A204.1 (cell line): ENCODE data around the gene ADGRG1.

Experiments
- FAIRE-seq: peaks from 2 replicates; lab custom pipeline; 2012; peaks lifted over from hg19 to GRCh38; lab: Jason Lieb, UNC

ADGRG1 gene

GRCh38 chr16:57606147-57606846, 22.1 kb upstream of the ADGRG1 start:
- no peak for FAIRE-seq

GRCh38 chr16:57606847-57607501, 21.5 kb upstream of the ADGRG1 start:
- no peak for FAIRE-seq

- no peak for FAIRE-seq
Measured at GRCh38 chr16:57607676-57608461, 20.6 kb upstream of the ADGRG1 start.

GRCh38 chr16:57608462-57609113, 19.8 kb upstream of the ADGRG1 start:
- FAIRE-seq, result no peak

DNA sequence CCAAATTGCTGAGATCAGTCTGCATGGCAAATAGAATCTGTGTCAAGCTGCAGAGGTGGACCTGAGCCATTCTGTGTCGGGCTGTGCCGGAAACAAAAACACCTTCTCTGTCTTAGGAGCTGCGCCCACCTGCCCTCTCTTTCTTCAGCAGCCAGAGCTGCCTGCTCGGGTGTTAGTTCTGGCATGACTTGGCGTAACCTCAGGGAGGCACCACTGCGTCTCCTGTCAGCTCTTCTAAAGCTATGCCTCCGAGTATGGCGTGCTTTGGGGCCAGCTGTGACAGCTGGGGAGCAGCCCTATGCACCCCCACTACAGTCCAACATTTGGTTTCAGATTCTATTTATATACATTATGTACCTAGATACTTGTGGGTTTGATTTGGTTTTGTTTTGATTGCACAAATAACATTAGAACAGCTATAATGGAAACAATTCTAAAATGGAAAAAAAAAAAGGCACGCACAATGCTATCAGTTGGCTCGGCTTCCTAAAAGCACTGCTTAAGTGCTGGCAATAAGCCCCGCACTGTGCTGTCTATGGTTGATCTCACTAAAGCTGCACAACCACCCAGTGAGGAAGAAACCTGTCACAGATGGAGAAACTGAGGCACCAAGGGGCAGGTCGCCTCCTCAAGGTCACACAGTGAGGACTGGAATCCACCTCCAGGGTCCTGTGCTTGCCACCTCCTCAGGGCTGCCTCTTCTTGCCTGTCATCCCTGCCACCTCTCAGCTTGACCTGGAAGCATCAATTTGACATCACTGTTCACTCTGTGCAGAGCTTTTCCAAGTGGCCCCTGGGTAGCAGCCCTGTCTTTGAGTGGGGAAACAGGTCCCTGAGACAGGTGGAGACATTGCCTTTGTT, 18.7 kb upstream of the ADGRG1 start:
- FAIRE-seq, result no peak

DNA sequence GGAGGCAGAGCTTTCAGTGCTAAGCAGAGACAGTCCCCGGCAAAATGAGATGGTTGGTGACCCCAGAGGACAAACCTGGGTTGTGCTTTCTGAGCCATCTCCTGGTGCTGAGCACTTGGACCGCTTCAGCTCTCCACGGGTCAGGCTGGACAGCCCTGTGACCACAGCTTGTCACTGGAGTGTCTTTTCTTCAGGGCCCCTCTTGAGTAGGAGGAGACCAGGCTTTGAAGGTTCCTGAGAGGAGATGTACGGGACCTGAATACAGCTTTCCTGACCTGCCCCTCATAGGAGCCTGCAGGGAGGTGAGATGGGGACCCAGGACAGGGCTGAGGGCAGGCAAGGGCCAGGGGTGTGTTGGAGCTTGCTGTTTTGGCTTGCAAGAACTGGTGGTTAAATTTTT, 17.8 kb upstream of the ADGRG1 start:
- FAIRE-seq, result no peak

GRCh38 chr16:57611181-57611580, 17.2 kb upstream of the ADGRG1 start:
- FAIRE-seq, result no peak

DNA sequence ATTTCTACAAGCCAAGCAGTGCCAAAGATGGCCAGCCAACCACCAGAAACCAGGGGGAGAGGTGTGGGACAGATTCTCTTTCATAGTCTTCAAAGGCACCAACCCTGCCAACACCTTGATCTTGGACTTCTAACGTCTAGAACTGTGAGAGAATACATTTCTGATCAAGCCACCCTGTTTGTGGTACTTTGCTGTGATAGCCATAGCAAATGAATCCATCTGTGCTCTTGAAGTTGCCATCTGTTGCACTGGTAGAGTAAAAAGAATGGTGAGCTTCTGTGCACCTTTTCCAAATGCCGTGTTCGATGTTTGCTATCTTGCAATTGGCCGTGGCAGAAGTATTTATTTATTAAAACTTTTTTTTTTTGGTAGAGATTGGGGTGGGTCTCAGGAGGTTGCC, 16.7 kb upstream of the ADGRG1 start:
- no peak for FAIRE-seq

GRCh38 chr16:57612494-57612893, 15.9 kb upstream of the ADGRG1 start:
- FAIRE-seq, result no peak

DNA sequence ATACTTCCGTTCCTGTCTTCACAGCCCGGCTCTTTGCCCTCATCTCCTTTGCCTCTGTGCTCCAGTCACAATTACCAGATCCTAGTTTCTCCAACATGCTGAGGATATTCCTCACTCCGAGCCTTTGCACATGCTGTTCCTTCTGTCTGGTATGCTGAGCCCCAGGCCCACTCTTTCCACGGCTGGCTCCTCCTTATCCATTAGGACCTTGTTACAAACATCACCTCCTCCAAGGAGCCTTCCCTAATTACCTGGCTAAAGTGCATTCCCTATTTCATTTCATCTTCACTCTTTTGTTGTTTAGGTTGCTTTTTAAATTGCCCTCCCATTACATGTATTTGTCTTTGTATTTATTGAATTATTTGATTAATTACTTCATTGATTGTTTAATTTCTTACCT, 14.9 kb upstream of the ADGRG1 start:
- no peak for FAIRE-seq

DNA sequence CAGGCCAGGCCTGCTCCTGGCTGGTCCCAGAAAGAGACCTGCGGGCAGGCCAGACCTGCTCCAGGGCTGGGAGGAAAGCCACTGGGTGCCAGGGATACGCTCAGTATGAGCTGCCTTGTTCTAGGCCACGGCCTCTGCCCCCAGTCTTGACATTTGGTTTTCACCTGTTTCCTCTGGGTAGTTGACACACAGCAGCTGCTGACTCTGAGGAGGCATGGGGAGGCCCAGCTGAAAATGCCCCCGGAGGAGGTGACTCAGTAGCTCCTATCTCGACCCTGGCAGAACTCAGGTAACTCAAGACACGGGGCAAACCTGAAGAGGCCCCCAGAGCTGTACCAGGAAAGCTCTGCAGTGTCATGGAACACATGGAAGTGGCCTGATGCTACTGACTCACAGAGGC, 13.9 kb upstream of the ADGRG1 start:
- no peak for FAIRE-seq

GRCh38 chr16:57614944-57615343, 13.5 kb upstream of the ADGRG1 start:
- FAIRE-seq, result no peak

- no peak for FAIRE-seq
Measured at GRCh38 chr16:57615813-57616212, 12.6 kb upstream of the ADGRG1 start.

DNA sequence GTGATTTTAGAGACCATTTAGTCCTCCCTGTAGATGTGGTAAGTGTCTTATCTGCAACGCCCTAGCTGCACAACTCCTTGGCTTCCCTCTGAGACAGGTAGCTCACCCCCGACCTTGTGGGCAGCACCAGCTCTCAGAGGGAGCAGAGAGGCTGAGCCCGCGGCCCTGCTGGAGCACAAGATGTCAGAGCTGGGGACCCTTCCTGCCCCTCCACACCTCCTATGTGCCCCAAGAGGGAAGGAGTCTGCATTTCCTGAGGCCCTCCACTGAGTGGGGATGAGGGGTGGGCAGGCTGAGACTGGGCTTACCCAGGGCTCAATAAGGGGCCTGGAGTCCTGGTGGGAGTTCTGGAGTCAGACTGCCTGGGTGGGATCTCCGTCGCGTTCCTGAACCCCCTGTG, 12.2 kb upstream of the ADGRG1 start:
- FAIRE-seq, result no peak

DNA sequence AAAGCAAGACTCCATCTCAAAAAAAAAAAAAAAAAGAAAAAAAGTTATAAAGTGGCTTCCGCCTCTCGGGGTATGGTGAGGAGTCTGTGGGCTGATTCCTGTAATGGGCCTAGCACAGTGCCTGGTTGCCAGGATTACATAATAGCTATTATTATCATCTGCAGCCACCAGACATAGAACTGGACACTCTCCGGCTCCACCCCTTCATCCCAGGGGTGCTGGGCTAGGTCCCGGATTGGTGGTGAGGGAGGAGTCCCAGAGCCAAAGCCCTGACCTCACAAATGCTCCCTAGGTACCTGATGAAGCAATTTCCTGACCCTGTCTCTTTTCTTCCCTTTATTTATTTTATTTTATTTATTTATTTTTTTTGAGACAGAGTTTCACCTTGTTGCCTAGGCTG, 11.6 kb upstream of the ADGRG1 start:
- FAIRE-seq, result no peak

DNA sequence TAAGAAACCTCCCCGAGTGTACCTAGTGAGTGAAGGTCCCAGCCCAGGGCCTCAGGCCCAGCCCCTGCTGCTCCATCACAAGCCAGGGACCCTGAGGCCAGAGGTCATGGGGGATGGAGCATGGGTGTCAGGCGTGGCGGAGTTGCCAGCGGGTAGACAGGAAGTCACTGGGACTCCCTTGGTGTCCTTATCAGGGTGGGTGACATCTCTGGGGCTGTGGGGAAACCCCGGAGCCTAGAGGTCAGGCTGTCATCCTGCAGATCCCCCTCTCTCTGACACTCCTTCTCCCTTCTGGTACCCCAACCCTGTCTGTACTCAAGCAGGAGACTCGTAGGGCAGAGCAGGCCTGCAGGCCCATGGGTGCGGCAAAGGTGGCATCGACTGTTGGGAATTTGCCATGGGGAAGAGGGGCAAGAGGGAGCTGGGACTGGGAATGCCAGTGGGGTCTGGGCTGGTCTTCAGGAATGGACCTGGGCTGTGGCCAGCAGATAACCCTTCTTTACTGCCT, 10.8 kb upstream of the ADGRG1 start:
- no peak for FAIRE-seq

GRCh38 chr16:57618296-57619132, 9.9 kb upstream of the ADGRG1 start:
- no peak for FAIRE-seq

GRCh38 chr16:57619133-57619605, 9.3 kb upstream of the ADGRG1 start:
- FAIRE-seq, result no peak

DNA sequence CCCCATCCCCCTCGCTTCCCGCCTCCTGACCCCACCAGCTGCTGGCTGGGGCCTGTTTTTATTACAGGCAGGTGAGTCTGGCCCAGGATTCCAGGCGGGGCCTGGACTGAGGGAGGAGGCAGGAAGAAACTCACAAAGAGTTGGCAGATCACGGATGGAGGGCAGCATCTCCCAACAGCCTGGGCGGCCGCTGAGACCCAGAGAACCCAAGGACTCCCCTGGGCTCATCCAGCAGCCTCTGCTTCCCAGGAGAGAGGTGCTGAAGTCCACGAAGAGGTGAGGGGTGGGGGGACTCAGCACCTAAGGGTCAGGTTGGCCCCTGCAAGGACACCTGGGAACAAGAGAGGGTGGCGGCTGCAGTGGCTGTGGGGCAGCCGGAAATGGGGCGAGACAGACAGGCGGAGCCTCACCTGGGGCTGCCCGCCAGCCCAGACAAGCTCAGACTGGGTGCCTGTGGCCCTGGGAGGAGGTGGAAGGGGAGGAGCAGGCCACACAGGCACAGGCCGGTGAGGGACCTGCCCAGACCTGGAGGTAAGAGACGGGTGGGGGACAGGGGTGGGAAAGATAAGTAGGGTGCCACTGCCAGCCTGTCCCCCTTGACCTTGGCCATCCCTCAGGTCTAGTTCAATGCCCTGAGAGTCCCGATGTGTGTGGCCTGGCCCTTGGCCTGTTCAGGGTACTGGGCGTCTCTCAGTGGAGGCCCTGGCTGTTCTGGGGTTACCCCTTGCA, 8.7 kb upstream of the ADGRG1 start:
- FAIRE-seq, result no peak
